ENCODE results near the gene CLIC4. TPM values are rescaled to one million over a fixed set of nuclear protein-coding genes. Genes with fewer than 3 reads are reported as not detected.

The CLIC4 gene
- polyA plus RNA-seq, 1 donor (not counting 4 experiments of a cell fraction or from before 2014, with no cell fraction given): 130 TPM

DNA sequence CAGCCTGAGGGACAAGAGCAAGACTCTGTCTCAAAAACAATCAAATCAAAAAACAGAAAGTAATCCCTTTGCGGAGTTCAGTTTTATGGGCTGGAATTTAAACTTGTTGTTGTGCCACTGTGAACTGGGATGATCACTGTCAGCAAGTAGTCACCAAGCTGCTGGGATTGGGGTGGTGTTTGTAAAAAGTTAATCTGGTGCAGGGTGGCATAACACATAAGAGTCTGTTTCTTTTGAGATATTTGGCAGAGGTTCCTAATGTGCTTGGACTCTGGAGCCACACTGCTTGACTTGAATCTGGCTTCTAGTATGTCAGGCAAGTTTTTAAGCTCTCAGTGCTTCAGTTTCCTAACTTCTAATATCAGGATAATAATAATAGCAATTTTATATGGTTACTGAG lies 6.6 kb downstream of the CLIC4 start:
- Histone ChIP-seq H3K4me1 (ENCODE audit: control insufficient read depth, extremely low read depth, insufficient read depth, low read length) (no peaks in the 10 kb centered on the region), H3K4me2 (ENCODE audit: control insufficient read depth, extremely low read depth, insufficient read depth, low read depth, low read length) (no peak overlapping the region), H3K9me3 (ENCODE audit: control insufficient read depth, low read depth, low read length) (no peaks in the 10 kb centered on the region), H3K36me3 (ENCODE audit: control insufficient read depth in 2 of 2, extremely low read depth in 1 of 2, insufficient read depth in 2 of 2, low read length in 2 of 2) (peaks cover 6 to 7% of the 10 kb centered on the region in 2 experiments), H3K27me3 (ENCODE audit: control insufficient read depth, extremely low read depth, insufficient read depth, low read length) (no peaks in the 10 kb centered on the region), H3K27ac (ENCODE audit: control insufficient read depth, insufficient read depth, low read length) (no peak overlapping the region), H3K4me3 (ENCODE audit: control insufficient read depth in 2 of 3, extremely low read depth in 1 of 3, insufficient read depth in 2 of 3, low read depth in 1 of 3, low read length in 3 of 3) (no peak overlapping the region), H3K79me2 (ENCODE audit: control insufficient read depth, insufficient read depth, low read length) (peaks cover 82% of the 10 kb centered on the region), H4K20me1 (ENCODE audit: control insufficient read depth, extremely low read depth, insufficient read depth, low read length) (peaks cover 12% of the 10 kb centered on the region), H3K9me1 (ENCODE audit: control insufficient read depth, extremely low read depth, insufficient read depth, low read length) (no peaks in the 10 kb centered on the region), H2AFZ (ENCODE audit: control insufficient read depth, low read length) (no peak overlapping the region), H3K9ac (ENCODE audit: control insufficient read depth, extremely low read depth, insufficient read depth, low read length) (no peak overlapping the region)
- TF ChIP-seq, protein P1, sequence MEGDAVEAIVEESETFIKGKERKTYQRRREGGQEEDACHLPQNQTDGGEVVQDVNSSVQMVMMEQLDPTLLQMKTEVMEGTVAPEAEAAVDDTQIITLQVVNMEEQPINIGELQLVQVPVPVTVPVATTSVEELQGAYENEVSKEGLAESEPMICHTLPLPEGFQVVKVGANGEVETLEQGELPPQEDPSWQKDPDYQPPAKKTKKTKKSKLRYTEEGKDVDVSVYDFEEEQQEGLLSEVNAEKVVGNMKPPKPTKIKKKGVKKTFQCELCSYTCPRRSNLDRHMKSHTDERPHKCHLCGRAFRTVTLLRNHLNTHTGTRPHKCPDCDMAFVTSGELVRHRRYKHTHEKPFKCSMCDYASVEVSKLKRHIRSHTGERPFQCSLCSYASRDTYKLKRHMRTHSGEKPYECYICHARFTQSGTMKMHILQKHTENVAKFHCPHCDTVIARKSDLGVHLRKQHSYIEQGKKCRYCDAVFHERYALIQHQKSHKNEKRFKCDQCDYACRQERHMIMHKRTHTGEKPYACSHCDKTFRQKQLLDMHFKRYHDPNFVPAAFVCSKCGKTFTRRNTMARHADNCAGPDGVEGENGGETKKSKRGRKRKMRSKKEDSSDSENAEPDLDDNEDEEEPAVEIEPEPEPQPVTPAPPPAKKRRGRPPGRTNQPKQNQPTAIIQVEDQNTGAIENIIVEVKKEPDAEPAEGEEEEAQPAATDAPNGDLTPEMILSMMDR (optimal IDR thresholded peaks at IDR 0.05 in 1 of 3, IDR thresholded peaks at IDR 0.05 in 1 of 3, conservative IDR thresholded peaks at IDR 0.05 in 1 of 3; ENCODE audit: extremely low read depth in 1 of 3, insufficient read depth in 2 of 3, low read length in 3 of 3): no peak
- no peak for TF ChIP-seq EZH2 (IDR thresholded peaks at IDR 0.05; ENCODE audit: low read length)
- dilution Hi-C loops (cut with MboI; ENCODE audit: extremely low pct_ligation_motif_present, low sequenced_read_pairs): no loop called here
- DNase-seq (ENCODE audit: low read depth, low spot score) (no peak), FAIRE-seq (no peak)

DNA sequence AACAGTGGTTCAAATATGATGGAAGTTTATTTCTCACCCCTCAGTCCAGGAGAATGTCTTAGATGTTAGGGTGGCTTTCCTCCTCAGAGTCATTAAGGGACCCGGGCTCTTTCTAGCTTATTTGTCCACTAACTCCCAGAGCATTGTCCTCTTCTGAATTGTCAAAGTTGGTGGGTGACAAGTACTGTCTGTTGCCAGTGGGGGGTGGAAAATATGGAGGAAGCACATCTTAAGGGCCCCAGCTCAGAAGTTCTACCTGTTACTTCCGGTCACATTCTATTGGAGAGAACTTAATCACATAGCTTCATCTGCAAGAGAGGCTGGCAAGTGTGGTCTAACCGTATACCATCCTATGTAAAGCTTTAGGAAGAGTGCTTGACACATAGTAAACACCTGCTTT lies 7.1 kb downstream of the CLIC4 start:
- H3K9me1 ChIP-seq (ENCODE audit: control insufficient read depth, extremely low read depth, insufficient read depth, low read length): no peaks in the 10 kb centered on the region
- H3K9ac ChIP-seq (ENCODE audit: control insufficient read depth, extremely low read depth, insufficient read depth, low read length): no peak overlapping the region
- H3K27ac ChIP-seq (ENCODE audit: control insufficient read depth, insufficient read depth, low read length): no peak overlapping the region
- H3K4me3 ChIP-seq (ENCODE audit: control insufficient read depth in 2 of 3, extremely low read depth in 1 of 3, insufficient read depth in 2 of 3, low read depth in 1 of 3, low read length in 3 of 3): no peak overlapping the region
- peaks cover 81% of the 10 kb centered on the region for H3K79me2 ChIP-seq (ENCODE audit: control insufficient read depth, insufficient read depth, low read length)
- TF ChIP-seq, protein P1 (optimal IDR thresholded peaks at IDR 0.05 in 1 of 3, IDR thresholded peaks at IDR 0.05 in 1 of 3, conservative IDR thresholded peaks at IDR 0.05 in 1 of 3; ENCODE audit: extremely low read depth in 1 of 3, insufficient read depth in 2 of 3, low read length in 3 of 3): no peak
- TF ChIP-seq EZH2 (IDR thresholded peaks at IDR 0.05; ENCODE audit: low read length): no peak
- H3K36me3 ChIP-seq (ENCODE audit: control insufficient read depth in 2 of 2, extremely low read depth in 1 of 2, insufficient read depth in 2 of 2, low read length in 2 of 2): peaks cover 6 to 7% of the 10 kb centered on the region in 2 experiments
- FAIRE-seq: no peak
- peaks cover 12% of the 10 kb centered on the region for H4K20me1 ChIP-seq (ENCODE audit: control insufficient read depth, extremely low read depth, insufficient read depth, low read length)
- dilution Hi-C loops (cut with MboI; ENCODE audit: extremely low pct_ligation_motif_present, low sequenced_read_pairs): no loop called here
- no peak overlapping the region for H3K4me2 ChIP-seq (ENCODE audit: control insufficient read depth, extremely low read depth, insufficient read depth, low read depth, low read length)
- no peak for DNase-seq (ENCODE audit: low read depth, low spot score)
- no peaks in the 10 kb centered on the region for H3K9me3 ChIP-seq (ENCODE audit: control insufficient read depth, low read depth, low read length)
- no peak overlapping the region for H2AFZ ChIP-seq (ENCODE audit: control insufficient read depth, low read length)
- no peaks in the 10 kb centered on the region for H3K27me3 ChIP-seq (ENCODE audit: control insufficient read depth, extremely low read depth, insufficient read depth, low read length)
- H3K4me1 ChIP-seq (ENCODE audit: control insufficient read depth, extremely low read depth, insufficient read depth, low read length): no peaks in the 10 kb centered on the region

Data from keratinocyte (primary cell).